ENCODE measurements around the gene HFE.

The HFE gene

GRCh38 chr6:26124781-26125685 is 37.8 kb downstream of the HFE start:
- Mint-ChIP-seq H3K27me3 (peaks cover 5 to 14% of the 10 kb centered on the region in 2 donors), H3K4me1 (peaks cover 22 to 56% of the 10 kb centered on the region in 2 donors), H3K36me3 (peaks cover 56 to 58% of the 10 kb centered on the region in 2 donors), H3K27ac (peak overlapping the region; percentile 99), H3K9me3 (peaks cover 3 to 5% of the 10 kb centered on the region in 2 donors), H3K4me3 (peak overlapping the region; percentile 95 to 98)
- DNase-seq (no peak), ATAC-seq (replicated peaks) (no peak)

GRCh38 chr6:26126394-26127235 is 39.4 kb downstream of the HFE start:
- Mint-ChIP-seq H3K27ac (peak overlapping the region; percentile 96), H3K36me3 (peaks cover 54 to 61% of the 10 kb centered on the region in 2 donors), H3K4me3 (peak overlapping the region; percentile 95 to 98), H3K9me3 (peaks cover 0 to under 1% of the 10 kb centered on the region in 2 donors), H3K27me3 (peaks cover 5 to 14% of the 10 kb centered on the region in 2 donors), H3K4me1 (peaks cover 20 to 63% of the 10 kb centered on the region in 2 donors)
- DNase-seq (no peak), ATAC-seq (replicated peaks) (no peak)

- H3K36me3 Mint-ChIP-seq: peaks cover 64 to 72% of the 10 kb centered on the region in 2 donors
- H3K27me3 Mint-ChIP-seq: peaks cover 5 to 11% of the 10 kb centered on the region in 2 donors
- peaks cover 27 to 67% of the 10 kb centered on the region in 2 donors for H3K4me1 Mint-ChIP-seq
Measured at GRCh38 chr6:26128013-26128771, 41.0 kb downstream of the HFE start.

GRCh38 chr6:26129656-26130055 is 42.4 kb downstream of the HFE start:
- Mint-ChIP-seq H3K9me3 (no peaks in the 10 kb centered on the region), H3K4me3 (peak overlapping the region in 1 of 2 donors; percentile 14), H3K27me3 (no peaks in the 10 kb centered on the region), H3K36me3 (peaks cover 59 to 69% of the 10 kb centered on the region in 2 donors), H3K4me1 (peaks cover 32 to 66% of the 10 kb centered on the region in 2 donors), H3K27ac (no peak overlapping the region)
- ATAC-seq (replicated peaks) (no peak), DNase-seq (no peak)

More at GRCh38 chr6:26128013-26128771, 41.0 kb downstream of the HFE start:
- ATAC-seq (replicated peaks) (no peak), DNase-seq (no peak)
- Mint-ChIP-seq H3K9me3 (no peaks in the 10 kb centered on the region), H3K4me3 (peak overlapping the region; percentile 95 to 98), H3K27ac (peak overlapping the region; percentile 20)

- H3K27me3 Mint-ChIP-seq: no peaks in the 10 kb centered on the region
- ATAC-seq (replicated peaks) (no peak), DNase-seq (no peak)
- peaks cover 33 to 74% of the 10 kb centered on the region in 2 donors for H3K4me1 Mint-ChIP-seq
- H3K27ac Mint-ChIP-seq: peak overlapping the region; percentile 75
- H3K36me3 Mint-ChIP-seq: peaks cover 54 to 61% of the 10 kb centered on the region in 2 donors
- H3K9me3 Mint-ChIP-seq: no peaks in the 10 kb centered on the region
- no peak overlapping the region for H3K4me3 Mint-ChIP-seq
Measured at GRCh38 chr6:26130581-26131249, 43.5 kb downstream of the HFE start.

GRCh38 chr6:26131618-26132017 is 44.4 kb downstream of the HFE start:
- Mint-ChIP-seq H3K27me3 (no peaks in the 10 kb centered on the region), H3K36me3 (peaks cover 48 to 59% of the 10 kb centered on the region in 2 donors), H3K4me1 (peaks cover 35 to 80% of the 10 kb centered on the region in 2 donors), H3K9me3 (no peaks in the 10 kb centered on the region), H3K27ac (peak overlapping the region; percentile 51), H3K4me3 (peak overlapping the region; percentile 3 to 59)
- no peak for ATAC-seq (replicated peaks)
- DNase-seq: no peak

- Mint-ChIP-seq H3K4me3 (peak overlapping the region in 1 of 2 donors; percentile 1), H3K36me3 (peaks cover 42 to 54% of the 10 kb centered on the region in 2 donors), H3K4me1 (peaks cover 34 to 77% of the 10 kb centered on the region in 2 donors), H3K27ac (no peak overlapping the region), H3K27me3 (no peaks in the 10 kb centered on the region), H3K9me3 (no peaks in the 10 kb centered on the region)
- no peak for ATAC-seq (replicated peaks)
- no peak for DNase-seq
Measured at GRCh38 chr6:26133730-26134129, 46.5 kb downstream of the HFE start.

GRCh38 chr6:26136321-26136720 is 49.1 kb downstream of the HFE start:
- no peak for DNase-seq
- peaks cover 34 to 76% of the 10 kb centered on the region in 2 donors for H3K4me1 Mint-ChIP-seq
- no peak overlapping the region for H3K4me3 Mint-ChIP-seq
- no peaks in the 10 kb centered on the region for H3K9me3 Mint-ChIP-seq
- peaks cover 42 to 56% of the 10 kb centered on the region in 2 donors for H3K36me3 Mint-ChIP-seq
- no peak overlapping the region for H3K27ac Mint-ChIP-seq
- ATAC-seq (replicated peaks): no peak
- no peaks in the 10 kb centered on the region for H3K27me3 Mint-ChIP-seq

- no peak for DNase-seq
- Mint-ChIP-seq H3K27ac (no peak overlapping the region), H3K4me1 (peaks cover 21 to 42% of the 10 kb centered on the region in 2 donors), H3K9me3 (no peaks in the 10 kb centered on the region), H3K4me3 (no peak overlapping the region), H3K36me3 (peaks cover 35 to 44% of the 10 kb centered on the region in 2 donors), H3K27me3 (no peaks in the 10 kb centered on the region)
- no peak for ATAC-seq (replicated peaks)
Measured at GRCh38 chr6:26140254-26140966, 53.2 kb downstream of the HFE start.

GRCh38 chr6:26140967-26141294 is 53.7 kb downstream of the HFE start:
- H3K36me3 Mint-ChIP-seq: peaks cover 35 to 44% of the 10 kb centered on the region in 2 donors
- H3K27ac Mint-ChIP-seq: no peak overlapping the region
- peaks cover 20 to 39% of the 10 kb centered on the region in 2 donors for H3K4me1 Mint-ChIP-seq
- no peak overlapping the region for H3K4me3 Mint-ChIP-seq
- H3K9me3 Mint-ChIP-seq: no peaks in the 10 kb centered on the region
- H3K27me3 Mint-ChIP-seq: no peaks in the 10 kb centered on the region
- no peak for ATAC-seq (replicated peaks)
- DNase-seq: no peak

- ATAC-seq (replicated peaks): no peak
- Mint-ChIP-seq H3K27ac (no peak overlapping the region), H3K36me3 (peaks cover 32 to 42% of the 10 kb centered on the region in 2 donors), H3K27me3 (no peaks in the 10 kb centered on the region), H3K4me3 (no peak overlapping the region), H3K9me3 (no peaks in the 10 kb centered on the region), H3K4me1 (peaks cover 17 to 34% of the 10 kb centered on the region in 2 donors)
- no peak for DNase-seq
Measured at GRCh38 chr6:26141378-26141904, 54.2 kb downstream of the HFE start.

GRCh38 chr6:26142026-26142425 is 54.8 kb downstream of the HFE start:
- Mint-ChIP-seq H3K9me3 (no peaks in the 10 kb centered on the region), H3K27ac (peak overlapping the region; percentile 48), H3K36me3 (peaks cover 27 to 40% of the 10 kb centered on the region in 2 donors), H3K4me3 (no peak overlapping the region), H3K4me1 (peaks cover 16 to 28% of the 10 kb centered on the region in 2 donors), H3K27me3 (no peaks in the 10 kb centered on the region)
- DNase-seq: no peak
- ATAC-seq (replicated peaks): no peak

Data from stimulated activated naive B cell treated with anti-CD40 and anti-IgM and Interleukin-4, amounts not matched to agents 10 μg/mL and 1 μg/mL and 100 μg/mL, for 72 hours (primary cell).